Hepatocyte (in vitro differentiated cells): Measurements from ENCODE around the gene MSLN.

Experiments
- CTCF ChIP-seq: fragments of 200-600 bp; sonication (generic); IDR thresholded peaks from 2 replicates; pipeline ENCODE4 v1.5.1; 2016; ENCODE audit warnings: antibody characterized with exemption, mild to moderate bottlenecking; ENCODE audit not compliant: poor library complexity
- EZH2 ChIP-seq: fragments of 200-600 bp; sonication (generic); IDR thresholded peaks from 2 replicates; pipeline ENCODE4 v1.6.1; 2016; ENCODE audit warnings: antibody characterized with exemption, mild to moderate bottlenecking, borderline replicate concordance
- EZH2phosphoT487 ChIP-seq: fragments of 200-600 bp; sonication (generic); IDR thresholded peaks from one replicate; pipeline ENCODE4 v1.6.1; 2018; ENCODE audit warnings: antibody characterized with exemption, mild to moderate bottlenecking, low read depth, moderate library complexity; ENCODE audit not compliant: unreplicated experiment, severe bottlenecking

- no peak for TF ChIP-seq CTCF
- TF ChIP-seq EZH2, result no peak
- TF ChIP-seq EZH2phosphoT487, result no peak
These were observed 4.4 kb downstream of the MSLN start for GRCh38 chr16:764848-765487.
